LNCAP (cell line): ENCODE results near the gene CLGN.

Experiments
- TF ChIP-seq, protein P1 (sequence below): fragments of 450-650 bp; IDR thresholded peaks from 2 replicates; pipeline ENCODE4 v1.5.1; 2017; ENCODE audit warnings: mild to moderate bottlenecking

CLGN gene

DNA sequence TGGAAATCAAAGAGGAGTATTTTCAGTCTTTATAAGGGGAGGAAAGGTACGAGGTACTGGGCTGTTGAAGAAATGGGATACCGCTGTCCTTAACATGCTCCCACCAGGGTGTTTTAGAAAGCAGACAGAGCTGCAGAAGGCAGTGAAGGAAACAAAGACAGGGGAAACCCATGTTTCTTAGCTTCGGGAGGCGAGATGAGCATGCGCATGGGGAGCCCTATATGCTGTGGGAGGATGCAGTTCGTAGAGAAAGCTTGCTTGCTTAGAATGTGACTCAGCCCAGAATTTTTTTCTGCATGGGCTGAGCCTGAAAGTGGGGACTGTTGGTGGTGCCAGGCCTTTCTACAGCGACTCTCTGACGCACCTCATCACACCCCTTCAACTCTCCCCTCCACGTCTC, 82.8 kb downstream of the CLGN start:
- TF ChIP-seq, protein P1, sequence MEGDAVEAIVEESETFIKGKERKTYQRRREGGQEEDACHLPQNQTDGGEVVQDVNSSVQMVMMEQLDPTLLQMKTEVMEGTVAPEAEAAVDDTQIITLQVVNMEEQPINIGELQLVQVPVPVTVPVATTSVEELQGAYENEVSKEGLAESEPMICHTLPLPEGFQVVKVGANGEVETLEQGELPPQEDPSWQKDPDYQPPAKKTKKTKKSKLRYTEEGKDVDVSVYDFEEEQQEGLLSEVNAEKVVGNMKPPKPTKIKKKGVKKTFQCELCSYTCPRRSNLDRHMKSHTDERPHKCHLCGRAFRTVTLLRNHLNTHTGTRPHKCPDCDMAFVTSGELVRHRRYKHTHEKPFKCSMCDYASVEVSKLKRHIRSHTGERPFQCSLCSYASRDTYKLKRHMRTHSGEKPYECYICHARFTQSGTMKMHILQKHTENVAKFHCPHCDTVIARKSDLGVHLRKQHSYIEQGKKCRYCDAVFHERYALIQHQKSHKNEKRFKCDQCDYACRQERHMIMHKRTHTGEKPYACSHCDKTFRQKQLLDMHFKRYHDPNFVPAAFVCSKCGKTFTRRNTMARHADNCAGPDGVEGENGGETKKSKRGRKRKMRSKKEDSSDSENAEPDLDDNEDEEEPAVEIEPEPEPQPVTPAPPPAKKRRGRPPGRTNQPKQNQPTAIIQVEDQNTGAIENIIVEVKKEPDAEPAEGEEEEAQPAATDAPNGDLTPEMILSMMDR = no peak

DNA sequence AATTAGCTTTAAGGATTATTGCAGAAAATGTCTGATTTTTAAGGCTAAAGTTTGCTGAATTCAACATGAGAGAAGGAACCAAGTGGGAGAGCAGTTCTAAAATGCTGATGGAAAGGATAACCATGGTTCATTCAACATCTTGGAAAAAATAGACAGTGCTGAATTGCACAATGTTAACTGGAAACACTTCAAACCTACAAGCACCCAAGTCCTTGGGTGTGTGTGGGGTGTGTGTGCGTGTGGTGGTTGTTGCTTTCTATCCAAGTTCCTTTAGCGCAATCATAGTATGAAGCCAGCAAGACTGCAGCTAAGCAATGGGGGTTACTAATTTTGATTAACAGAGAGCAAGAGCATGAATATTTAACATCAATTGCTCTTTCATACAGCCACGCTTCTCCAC, 83.3 kb downstream of the CLGN start:
- TF ChIP-seq, protein P1 = no peak

DNA sequence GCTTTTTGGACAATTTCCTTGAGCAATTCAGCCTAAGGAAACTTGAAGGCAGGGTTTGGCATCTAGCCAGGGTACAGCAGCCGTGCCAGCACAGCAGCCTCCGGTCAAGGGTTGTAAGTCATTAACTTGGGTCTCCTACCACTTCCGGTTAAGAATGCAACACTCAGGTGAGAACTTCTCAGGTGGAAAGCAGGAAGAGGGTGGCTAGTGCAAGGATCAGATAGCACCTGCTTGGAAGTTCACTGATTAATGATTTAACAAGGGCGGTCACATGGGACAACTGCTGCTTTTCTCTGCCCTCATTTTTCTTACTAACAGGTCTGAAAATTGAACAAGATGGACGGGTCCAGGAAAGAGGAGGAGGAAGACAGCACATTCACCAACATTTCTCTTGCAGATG, 84.1 kb downstream of the CLGN start:
- TF ChIP-seq, protein P1 = no peak

DNA sequence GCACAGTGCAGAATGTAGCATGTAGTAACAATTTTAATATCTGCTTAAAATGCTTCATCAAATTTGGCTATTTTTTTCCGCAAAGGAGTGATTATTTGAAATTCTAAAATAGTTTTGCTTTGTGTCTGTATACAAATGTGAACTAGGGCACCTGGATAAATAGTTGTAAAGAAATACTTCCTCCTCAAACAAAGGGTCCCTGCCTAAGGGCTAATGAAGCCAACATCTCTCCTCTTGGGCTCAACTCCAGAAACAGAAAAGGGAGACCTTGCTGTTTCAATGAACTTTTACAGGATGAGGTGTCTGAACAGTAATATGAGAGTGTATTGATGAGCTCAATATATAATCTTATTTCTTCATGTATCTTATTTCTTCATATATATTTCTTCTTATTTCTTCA, 84.8 kb downstream of the CLGN start:
- TF ChIP-seq, protein P1 = no peak
